ENCODE results near the gene UAP1L1.

The UAP1L1 gene

GRCh38 chr9:137077758-137078693, 709 bp downstream of the UAP1L1 start:
- peak; percentile 60 for DNase-seq

DNA sequence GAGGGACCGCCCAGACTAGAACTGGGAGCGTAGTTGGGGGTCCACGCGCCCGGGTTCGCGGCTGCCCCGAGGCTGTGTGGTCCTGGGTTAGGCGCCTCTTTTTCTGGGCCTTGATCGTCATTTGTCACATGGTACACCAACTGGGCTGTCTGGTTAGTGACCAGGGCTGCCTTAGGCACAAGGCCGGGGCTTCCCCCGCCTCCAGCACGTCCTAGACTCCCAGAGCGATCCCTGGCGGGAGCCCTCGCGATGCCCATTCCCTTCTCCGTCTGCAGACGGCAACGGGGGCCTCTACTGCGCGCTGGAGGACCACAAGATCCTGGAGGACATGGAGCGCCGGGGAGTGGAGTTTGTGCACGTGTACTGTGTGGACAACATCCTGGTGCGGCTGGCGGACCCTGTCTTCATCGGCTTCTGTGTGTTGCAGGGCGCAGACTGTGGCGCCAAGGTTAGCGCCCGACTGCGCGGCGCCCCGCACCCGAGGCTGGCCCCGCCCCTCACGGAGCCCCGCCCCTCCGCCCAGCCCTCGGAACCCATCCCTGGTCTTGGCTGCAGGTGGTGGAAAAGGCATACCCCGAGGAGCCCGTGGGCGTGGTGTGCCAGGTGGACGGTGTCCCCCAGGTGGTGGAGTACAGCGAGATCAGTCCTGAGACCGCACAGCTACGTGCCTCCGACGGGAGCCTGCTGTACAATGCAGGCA, 1.5 kb downstream of the UAP1L1 start:
- DNase-seq: no peak

DNA sequence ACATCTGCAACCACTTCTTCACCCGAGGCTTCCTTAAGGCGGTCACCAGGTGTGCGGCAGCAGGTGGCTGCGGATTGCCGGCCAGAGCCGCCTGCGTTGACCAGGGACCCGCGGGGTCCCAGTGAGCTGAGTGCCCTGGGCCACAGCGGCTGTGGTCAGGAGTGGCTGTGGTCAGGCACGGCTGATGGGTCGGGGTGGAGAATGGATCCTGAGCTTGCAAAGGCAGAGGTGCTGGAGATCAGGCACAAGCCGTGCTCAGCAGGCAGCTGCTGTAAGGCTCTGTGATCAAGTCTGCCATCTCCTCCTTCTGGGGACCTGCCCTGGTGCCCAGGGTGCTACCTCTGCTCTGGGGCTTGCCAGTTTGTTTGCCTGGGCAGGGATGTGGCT, 2.1 kb downstream of the UAP1L1 start:
- DNase-seq: no peak

GRCh38 chr9:137080260-137081122, 3.2 kb downstream of the UAP1L1 start:
- no peak for DNase-seq

DNA sequence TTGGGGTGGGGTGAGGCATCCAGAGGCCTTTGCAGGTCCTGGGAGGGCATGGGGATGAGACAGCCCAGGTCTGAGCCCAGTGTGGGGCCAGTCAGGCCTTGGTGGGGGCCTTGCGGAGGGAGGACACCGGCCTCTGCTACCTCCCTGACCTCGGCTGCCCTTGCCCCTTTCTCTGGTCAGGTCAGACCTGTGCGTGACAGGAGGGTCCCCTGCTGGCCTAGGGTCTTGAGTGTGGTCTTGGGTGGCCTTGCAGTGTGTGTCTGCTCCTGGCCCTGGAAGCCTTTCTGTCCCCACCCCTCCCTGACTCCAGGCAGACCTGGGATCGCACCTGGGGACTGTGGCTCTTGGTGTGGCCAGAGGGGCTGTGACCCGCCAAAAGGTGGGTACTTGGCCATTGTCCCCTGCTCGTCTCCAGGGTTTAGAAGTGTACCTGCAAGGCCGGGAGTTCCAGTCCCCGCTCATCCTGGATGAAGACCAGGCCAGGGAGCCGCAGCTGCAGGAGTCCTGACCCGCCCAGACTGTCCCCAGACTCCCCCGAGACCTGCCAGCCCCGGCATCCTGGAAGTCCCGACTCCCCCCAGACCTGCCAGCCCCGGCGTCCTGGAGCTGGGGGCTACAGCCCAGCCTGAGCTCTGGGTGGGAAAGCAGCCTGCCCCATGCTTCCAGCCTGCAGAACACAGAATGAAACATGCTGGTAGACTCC, 5.1 kb downstream of the UAP1L1 start:
- no peak for DNase-seq

DNA sequence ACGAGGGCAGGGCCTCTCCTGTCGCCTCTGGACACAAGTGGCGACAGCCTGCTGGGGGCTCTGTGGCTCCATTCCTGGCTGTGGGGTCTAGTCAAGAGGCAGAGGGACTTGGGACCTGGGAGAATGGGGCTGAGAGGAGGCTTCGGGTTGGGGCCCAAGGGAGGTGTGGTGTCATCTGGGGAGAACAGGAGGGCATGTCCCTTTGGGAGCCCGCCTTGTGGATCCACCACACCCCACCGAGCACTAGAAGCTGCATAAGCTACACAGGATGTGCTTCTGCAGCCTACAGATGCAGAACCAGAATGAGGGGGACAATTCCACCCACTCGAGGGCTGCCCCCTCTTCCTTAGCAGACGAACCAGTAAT, 5.6 kb downstream of the UAP1L1 start:
- no peak for DNase-seq

- no peak for DNase-seq
These were observed 6.2 kb downstream of the UAP1L1 start for GRCh38 chr9:137083394-137084004.

- no peak for DNase-seq
These were observed 7.2 kb downstream of the UAP1L1 start for GRCh38 chr9:137084526-137084925.

- DNase-seq: peak; percentile 34
These were observed 8.7 kb downstream of the UAP1L1 start for GRCh38 chr9:137085920-137086530.

DNA sequence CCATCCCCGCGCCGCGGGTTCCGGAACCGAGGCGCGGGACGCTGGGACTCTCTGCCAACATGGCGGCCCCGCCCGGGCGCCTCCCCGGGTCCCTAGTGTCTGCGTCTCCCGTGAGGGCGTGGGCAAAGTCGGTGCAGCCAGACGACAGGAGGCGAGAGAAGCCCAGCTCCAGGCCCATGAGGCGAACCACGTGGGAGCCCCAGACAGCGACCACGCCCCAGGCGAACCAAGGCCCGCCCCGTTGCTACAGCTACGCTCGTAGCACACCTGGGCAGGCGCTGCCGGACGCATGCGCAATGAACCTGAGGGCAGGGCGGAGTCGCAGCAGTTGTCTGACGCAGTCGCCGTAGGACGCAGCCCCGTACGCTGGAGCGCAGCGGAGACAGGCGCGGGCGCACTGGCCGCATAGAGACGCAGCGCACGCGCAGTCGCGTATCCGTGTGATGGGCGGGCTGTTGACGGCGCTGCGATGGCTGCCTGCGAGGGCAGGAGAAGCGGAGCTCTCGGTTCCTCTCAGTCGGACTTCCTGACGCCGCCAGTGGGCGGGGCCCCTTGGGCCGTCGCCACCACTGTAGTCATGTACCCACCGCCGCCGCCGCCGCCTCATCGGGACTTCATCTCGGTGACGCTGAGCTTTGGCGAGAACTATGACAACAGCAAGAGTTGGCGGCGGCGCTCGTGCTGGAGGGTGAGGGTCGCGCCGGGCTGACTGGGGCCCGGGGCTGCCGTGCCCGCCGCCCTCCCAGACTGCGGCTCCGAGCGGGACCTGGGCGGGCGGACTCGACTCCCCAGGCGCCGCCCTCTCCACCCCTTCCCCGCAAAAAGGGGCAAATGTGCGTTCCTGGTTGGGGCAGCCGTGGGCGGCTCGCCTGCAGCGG, 9.5 kb downstream of the UAP1L1 start, which contains the start of gene MAN1B1:
TSS of gene MAN1B1 (plus strand) at position 455 of the 878 bp plus-strand sequence. CDS start at position 470, 15 bp downstream.
- DNase-seq: peak; percentile 100

DNA sequence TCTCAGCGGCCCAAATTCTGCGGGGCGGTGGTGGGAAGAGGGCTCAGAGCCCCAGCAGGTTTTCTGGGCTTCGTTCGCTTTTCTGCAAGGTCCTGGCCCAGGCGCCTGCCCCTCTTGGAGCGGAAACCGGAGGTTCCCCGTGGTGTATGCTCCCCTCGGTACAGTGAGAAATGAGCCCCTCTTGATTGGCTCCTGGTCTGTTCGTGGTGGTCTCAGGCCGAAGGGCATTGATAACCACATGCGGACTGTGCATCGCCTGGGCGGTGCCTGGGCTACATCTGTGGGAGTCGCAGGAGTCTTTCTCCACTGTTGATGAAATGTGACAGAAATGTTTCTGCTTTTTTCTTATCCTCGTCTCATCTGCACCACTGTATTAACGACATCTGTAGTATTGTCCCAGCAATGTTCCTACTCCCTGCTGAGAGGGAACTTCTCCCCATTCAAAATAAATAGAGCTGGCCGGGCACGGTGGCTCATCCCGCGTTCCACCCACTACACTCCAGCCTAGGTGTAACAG, 10.2 kb downstream of the UAP1L1 start:
- no peak for DNase-seq

DNA sequence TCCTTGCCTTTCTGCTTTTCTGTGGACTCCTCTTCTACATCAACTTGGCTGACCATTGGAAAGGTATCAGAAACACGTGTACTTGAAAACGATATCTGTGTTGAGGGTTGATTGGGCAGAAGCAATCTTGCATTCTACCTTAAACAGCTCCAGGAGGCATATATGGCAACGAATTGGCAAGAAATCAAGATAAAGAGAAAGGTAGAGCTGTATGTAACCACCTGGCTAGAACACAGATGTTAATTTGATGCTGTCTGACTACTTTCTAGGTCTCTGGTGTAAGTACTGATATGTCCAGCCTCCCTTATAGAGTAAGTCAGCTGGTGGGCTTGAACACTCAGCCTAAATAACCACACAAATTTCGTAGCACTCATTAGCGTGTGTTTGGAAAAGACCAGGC, 10.8 kb downstream of the UAP1L1 start:
- no peak for DNase-seq

- no peak for DNase-seq
These were observed 12.1 kb downstream of the UAP1L1 start for GRCh38 chr9:137089232-137089947.

DNA sequence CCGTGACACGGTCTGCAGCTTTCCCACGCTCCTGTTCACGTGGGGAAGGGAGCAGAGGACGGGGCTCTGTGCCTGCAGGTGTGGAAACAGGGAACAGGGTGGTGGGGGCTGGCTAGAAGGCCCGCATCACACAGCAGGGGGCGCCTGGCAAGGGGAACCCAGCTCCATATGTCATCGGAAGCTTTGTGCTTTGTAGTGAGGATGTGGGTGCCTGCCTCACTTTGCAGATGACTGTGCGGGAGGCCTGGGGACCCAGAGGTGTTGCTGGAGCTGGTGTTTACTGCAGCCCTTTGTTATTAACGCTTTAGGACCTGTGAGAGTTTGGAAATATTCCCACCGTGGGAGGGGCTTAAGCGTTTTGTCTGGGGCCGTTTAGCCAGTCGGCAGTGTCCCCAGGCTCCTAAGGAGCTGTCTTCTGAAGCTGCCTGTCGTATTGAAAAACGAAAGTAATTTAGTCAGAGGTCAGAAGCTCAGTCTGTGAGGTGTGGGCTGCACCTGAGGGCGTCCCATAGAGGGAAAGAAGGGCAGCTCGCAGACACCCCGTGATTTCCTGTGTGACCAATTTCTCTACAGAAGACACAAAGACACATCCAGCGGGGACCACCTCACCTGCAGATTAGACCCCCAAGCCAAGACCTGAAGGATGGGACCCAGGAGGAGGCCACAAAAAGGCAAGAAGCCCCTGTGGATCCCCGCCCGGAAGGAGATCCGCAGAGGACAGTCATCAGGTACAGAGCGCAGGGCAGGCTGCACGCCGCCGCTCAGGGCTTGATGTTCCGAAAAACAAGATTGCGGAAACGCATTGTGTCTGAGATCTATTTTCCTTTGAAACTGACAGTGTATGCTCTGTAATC, 18.6 kb downstream of the UAP1L1 start:
- DNase-seq: peak; percentile 90

DNA sequence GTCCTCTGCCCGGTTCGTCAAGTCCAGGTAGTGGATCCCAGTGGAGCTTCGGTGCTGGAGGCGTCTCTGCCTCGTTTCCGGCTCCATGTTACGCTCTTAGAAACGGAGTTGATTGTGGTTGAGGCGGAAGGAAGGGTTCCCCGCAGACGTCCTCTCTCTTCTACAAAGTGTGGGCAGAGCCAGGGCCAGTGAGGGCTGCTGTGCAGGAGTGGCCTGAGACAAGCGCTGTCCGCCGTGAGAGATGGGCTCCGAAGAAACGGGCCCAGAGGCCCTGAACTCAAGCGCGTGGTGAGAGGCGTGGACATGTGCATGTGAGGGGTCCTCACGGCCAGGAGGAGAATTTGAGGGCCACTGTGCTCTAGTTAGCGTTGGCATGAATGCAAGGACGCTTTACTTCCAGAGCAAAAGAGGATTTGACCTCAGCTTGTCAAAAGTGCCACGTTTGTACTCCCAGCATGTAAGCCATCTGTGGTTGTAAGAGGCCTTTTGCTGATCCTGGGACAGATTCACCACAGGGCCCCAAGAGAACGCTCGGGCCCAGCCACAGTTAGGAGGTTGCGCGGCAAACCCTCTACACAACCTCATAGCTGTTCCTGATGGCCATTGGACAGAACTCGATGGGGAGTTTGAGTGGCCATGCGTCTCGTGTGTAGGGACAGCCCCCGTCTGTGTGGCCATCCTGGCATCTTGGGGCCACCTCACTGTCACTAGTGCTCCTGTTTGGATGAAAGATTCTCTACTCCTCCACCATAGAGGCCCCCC, 19.6 kb downstream of the UAP1L1 start:
- no peak for DNase-seq

- no peak for DNase-seq
These were observed 20.6 kb downstream of the UAP1L1 start for GRCh38 chr9:137097761-137098462.

DNA sequence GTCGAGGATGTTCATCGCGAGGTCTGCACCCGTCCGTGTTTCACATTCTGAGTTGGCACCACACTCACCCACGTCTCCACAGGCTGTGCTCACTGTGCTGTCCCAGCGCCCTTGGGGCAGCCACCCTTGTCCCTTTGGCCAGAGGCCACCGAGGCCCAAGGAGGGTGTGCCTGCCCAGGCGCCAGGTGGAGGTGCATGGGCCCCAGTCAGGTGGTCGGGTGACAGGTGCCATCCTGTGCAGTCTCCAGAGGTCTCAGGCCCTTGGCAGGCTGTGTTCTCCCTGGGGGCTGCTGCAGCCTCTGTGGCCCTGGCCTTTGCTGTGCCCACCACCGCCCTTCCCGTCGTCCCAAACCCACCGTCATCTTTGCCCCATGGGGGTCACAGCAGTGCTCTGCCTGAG, 21.9 kb downstream of the UAP1L1 start:
- no peak for DNase-seq
